Measurements from ENCODE around the gene VASP. TPM values are rescaled to one million over a fixed set of nuclear protein-coding genes. Genes with fewer than 3 reads are reported as not detected.

The VASP gene
- total and polyA plus RNA-seq, 9 of the 15 experiments (the other 6 are each of a cell fraction or from before 2014, with no cell fraction given) = 16.7 to 261 (median 112) TPM

DNA sequence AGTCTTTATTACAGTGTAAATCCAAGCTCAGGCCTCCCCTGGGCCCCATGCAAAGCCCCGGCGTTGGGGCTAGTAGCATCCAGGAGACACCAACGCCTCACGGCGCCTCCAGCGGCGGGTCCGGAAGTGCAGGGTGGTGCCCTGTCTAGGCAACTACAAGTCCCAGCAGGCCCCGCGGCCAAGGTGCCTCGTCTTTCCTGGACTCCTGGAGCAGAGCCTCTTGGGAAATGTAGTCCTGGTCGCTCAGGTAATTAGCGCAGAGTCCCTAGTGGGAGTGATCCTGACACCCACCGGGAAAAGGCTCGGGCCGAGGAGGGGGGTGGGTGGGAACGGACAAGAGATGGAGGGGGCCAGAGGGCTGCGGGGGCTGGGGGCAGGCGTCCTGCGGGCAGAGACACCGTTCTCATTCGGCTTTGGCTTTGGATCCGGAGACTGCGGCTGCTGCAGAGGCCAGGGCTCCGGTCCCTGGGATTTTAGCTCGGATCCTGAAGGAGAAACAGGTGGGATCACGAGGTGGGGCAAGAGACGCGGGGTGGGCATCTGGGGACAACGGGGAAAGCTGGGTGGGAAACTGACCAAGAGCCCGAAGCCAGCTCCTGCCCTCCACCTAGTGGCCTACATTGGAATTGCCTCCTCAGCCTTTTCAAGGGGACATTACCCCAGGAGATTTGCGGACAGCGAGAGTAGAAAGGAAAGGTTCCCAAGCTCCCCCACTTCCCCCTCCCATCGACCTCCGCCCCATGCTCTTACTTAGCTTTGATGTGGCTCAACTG lies 21.8 kb upstream of the VASP start (continued):
- TF ChIP-seq, protein P1, sequence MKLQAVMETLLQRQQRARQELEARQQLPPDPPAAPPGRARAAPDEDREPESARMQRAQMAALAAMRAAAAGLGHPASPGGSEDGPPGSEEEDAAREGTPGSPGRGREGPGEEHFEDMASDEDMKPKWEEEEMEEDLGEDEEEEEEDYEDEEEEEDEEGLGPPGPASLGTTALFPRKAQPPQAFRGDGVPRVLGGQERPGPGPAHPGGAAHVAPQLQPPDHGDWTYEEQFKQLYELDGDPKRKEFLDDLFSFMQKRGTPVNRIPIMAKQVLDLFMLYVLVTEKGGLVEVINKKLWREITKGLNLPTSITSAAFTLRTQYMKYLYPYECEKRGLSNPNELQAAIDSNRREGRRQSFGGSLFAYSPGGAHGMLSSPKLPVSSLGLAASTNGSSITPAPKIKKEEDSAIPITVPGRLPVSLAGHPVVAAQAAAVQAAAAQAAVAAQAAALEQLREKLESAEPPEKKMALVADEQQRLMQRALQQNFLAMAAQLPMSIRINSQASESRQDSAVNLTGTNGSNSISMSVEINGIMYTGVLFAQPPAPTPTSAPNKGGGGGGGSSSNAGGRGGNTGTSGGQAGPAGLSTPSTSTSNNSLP (IDR thresholded peaks at IDR 0.05; ENCODE audit: borderline replicate concordance, low read depth, low read length) = no peak
- peak; percentile 82 for TF ChIP-seq MBD2 (IDR thresholded peaks at IDR 0.05; ENCODE audit: borderline replicate concordance, low read depth)
- no peak for TF ChIP-seq IRF1 (CRISPR knock-in tag; IDR thresholded peaks at IDR 0.05; ENCODE audit: borderline replicate concordance)
- 0 out of 4 replicates have a peak, but pooled peaks of 1 of the 2 experiments have one; percentile 19 for TF ChIP-seq NRF1 (conservative IDR thresholded peaks at IDR 0.05 in 1 of 2, IDR thresholded peaks at IDR 0.05 in 1 of 2)
- TF ChIP-seq MYBL2 (IDR thresholded peaks at IDR 0.05; ENCODE audit: low read depth) = no peak
- no peak for TF ChIP-seq MYBL2 (CRISPR knock-in tag; IDR thresholded peaks at IDR 0.05; ENCODE audit: borderline replicate concordance)
- no peak for TF ChIP-seq COPS2 (conservative IDR thresholded peaks at IDR 0.05)
- no peak for TF ChIP-seq L3MBTL2 (IDR thresholded peaks at IDR 0.05)
- TF ChIP-seq, protein P2, sequence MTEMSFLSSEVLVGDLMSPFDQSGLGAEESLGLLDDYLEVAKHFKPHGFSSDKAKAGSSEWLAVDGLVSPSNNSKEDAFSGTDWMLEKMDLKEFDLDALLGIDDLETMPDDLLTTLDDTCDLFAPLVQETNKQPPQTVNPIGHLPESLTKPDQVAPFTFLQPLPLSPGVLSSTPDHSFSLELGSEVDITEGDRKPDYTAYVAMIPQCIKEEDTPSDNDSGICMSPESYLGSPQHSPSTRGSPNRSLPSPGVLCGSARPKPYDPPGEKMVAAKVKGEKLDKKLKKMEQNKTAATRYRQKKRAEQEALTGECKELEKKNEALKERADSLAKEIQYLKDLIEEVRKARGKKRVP (CRISPR knock-in tag; IDR thresholded peaks at IDR 0.05) = no peak; the same call in 1 of the 2 replicates
- no peak for TF ChIP-seq ZNF764 (CRISPR knock-in tag; IDR thresholded peaks at IDR 0.05; ENCODE audit: low read depth)
- no peak for TF ChIP-seq MLLT1 (IDR thresholded peaks at IDR 0.05)
- TF ChIP-seq ZNF717 (CRISPR knock-in tag; IDR thresholded peaks at IDR 0.05) = no peak
- no peak for TF ChIP-seq MTA2 (IDR thresholded peaks at IDR 0.05; ENCODE audit: low read depth)
- TF ChIP-seq ZNF24 (IDR thresholded peaks at IDR 0.05) = no peak
- TF ChIP-seq C11orf30 (IDR thresholded peaks at IDR 0.05; ENCODE audit: low read depth) = peak; percentile 90
- no peak for TF ChIP-seq E2F3 (CRISPR knock-in tag; IDR thresholded peaks at IDR 0.05)
- TF ChIP-seq KLF16 (IDR thresholded peaks at IDR 0.05) = peak; percentile 71; the same call in 1 of the 2 replicates
- TF ChIP-seq ZNF584 (CRISPR knock-in tag; IDR thresholded peaks at IDR 0.05; ENCODE audit: low read depth) = peak; percentile 82
- TF ChIP-seq ZNF830 (CRISPR knock-in tag; IDR thresholded peaks at IDR 0.05) = no peak
- peak; percentile 57; the same call in 1 of the 2 replicates for TF ChIP-seq ETV5 (CRISPR knock-in tag; IDR thresholded peaks at IDR 0.05; ENCODE audit: low read depth)
- no peak for TF ChIP-seq TBL1XR1 (IDR thresholded peaks at IDR 0.05; ENCODE audit: low read length in 2 of 2)
- peak; percentile 27 for TF ChIP-seq SMAD1 (IDR thresholded peaks at IDR 0.05; ENCODE audit: low read depth, low read length, partially characterized antibody)
- TF ChIP-seq NFIC (IDR thresholded peaks at IDR 0.05) = 0 out of 2 replicates have a peak, but pooled peaks have one; percentile 20
- no peak for TF ChIP-seq XRCC4 (IDR thresholded peaks at IDR 0.05; ENCODE audit: extremely low read depth, insufficient read depth, insufficient read length)
- TF ChIP-seq KDM2B (CRISPR knock-in tag; IDR thresholded peaks at IDR 0.05) = no peak
- no peak for TF ChIP-seq SAFB2 (IDR thresholded peaks at IDR 0.05; ENCODE audit: borderline replicate concordance, low read depth, low read length, severe bottlenecking)

All from K562 (cell line).